ENCODE measurements around the gene MACROD2.

MACROD2 gene

DNA sequence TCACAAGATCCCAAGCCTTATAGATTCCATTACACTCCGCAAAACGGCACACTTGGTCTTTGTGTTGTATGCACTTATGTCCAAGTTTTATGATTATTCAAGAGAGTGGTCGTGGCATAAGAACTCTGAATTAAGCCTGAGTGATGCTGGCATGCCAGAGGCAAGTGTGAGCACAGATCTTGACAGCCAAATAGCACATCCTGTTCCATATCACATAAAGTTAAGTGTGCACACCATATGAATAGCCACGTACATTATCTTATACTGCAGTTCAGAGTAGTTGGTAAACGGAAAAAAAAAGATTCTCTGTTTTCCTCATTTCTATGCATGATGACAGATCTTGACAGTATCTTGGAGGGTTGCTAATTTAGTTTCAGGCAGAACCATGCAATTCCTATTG lies 1069.4 kb downstream of the MACROD2 start:
- H3K4me3 ChIP-seq (ENCODE audit: insufficient read length, low read depth): no peak overlapping the region
- no peaks in the 10 kb centered on the region for H3K27me3 ChIP-seq (ENCODE audit: insufficient read depth, insufficient read length)
- H3K36me3 ChIP-seq (ENCODE audit: insufficient read depth, insufficient read length, low read length): no peaks in the 10 kb centered on the region
- H3K9ac ChIP-seq (ENCODE audit: insufficient read length, low read depth): no peak overlapping the region
- peaks cover 2% of the 10 kb centered on the region for H3K4me1 ChIP-seq (ENCODE audit: insufficient read depth, insufficient read length)
- TF ChIP-seq SUZ12 (IDR thresholded peaks at IDR 0.05; ENCODE audit: extremely low read depth, insufficient read depth, insufficient read length): no peak
- no peak for TF ChIP-seq YY1 (IDR thresholded peaks at IDR 0.05; ENCODE audit: insufficient read depth, insufficient read length)
- no peak for TF ChIP-seq ZNF274 (IDR thresholded peaks at IDR 0.05; ENCODE audit: low read depth, low read length)
- DNase-seq (ENCODE audit: low read depth, low spot score): no peak
- no peaks in the 10 kb centered on the region for H3K9me3 ChIP-seq (ENCODE audit: insufficient read depth, low read length)

DNA sequence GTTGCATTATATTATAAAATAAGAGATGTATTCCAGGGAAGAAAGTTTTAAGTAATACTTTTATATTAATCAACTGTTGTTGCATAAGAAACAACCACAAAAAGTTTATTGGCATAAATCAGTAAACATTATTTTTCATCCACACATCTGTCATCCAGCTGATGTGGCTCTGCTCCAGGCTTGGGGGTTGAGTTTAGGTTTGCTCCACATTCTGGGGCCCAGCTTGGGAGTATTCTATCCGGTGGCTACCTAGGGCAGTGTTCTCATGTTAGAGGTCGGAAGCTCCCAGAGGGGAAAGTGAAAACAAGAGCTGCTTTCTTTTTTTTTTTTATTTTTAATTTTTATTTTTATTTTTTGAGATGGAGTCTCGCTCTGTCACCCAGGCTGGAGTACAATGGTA lies 1070.5 kb downstream of the MACROD2 start:
- TF ChIP-seq ZNF274 (IDR thresholded peaks at IDR 0.05; ENCODE audit: low read depth, low read length): no peak
- TF ChIP-seq SUZ12 (IDR thresholded peaks at IDR 0.05; ENCODE audit: extremely low read depth, insufficient read depth, insufficient read length): no peak
- no peak for TF ChIP-seq YY1 (IDR thresholded peaks at IDR 0.05; ENCODE audit: insufficient read depth, insufficient read length)
- no peak overlapping the region for H3K9ac ChIP-seq (ENCODE audit: insufficient read length, low read depth)
- peaks cover 2% of the 10 kb centered on the region for H3K4me1 ChIP-seq (ENCODE audit: insufficient read depth, insufficient read length)
- H3K4me3 ChIP-seq (ENCODE audit: insufficient read length, low read depth): no peak overlapping the region
- H3K36me3 ChIP-seq (ENCODE audit: insufficient read depth, insufficient read length, low read length): no peaks in the 10 kb centered on the region
- no peaks in the 10 kb centered on the region for H3K27me3 ChIP-seq (ENCODE audit: insufficient read depth, insufficient read length)
- no peak for DNase-seq (ENCODE audit: low read depth, low spot score)
- H3K9me3 ChIP-seq (ENCODE audit: insufficient read depth, low read length): no peaks in the 10 kb centered on the region

DNA sequence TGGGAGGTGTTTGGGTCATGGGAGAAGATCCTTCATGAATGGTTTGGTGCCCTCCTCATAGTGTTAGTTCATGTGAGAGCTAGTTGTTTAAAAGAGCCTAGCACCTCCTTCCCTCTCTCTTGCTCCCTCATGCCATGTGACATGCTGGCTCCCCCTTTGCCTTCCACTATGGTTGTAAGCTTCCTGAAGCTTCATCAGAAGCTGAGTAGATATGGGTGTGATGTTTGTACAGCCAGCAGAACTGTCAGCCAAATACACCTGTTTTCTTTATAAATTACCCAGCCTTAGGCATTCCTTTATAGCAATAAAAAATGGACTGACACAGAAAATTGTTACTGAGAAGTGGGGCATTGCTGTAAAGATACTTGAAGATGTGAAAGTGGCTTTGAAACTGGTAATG lies 1073.2 kb downstream of the MACROD2 start:
- Histone ChIP-seq H3K4me3 (ENCODE audit: insufficient read length, low read depth) (no peak overlapping the region), H3K9ac (ENCODE audit: insufficient read length, low read depth) (no peak overlapping the region), H3K4me1 (ENCODE audit: insufficient read depth, insufficient read length) (peaks cover 2% of the 10 kb centered on the region), H3K27me3 (ENCODE audit: insufficient read depth, insufficient read length) (no peaks in the 10 kb centered on the region), H3K9me3 (ENCODE audit: insufficient read depth, low read length) (no peaks in the 10 kb centered on the region), H3K36me3 (ENCODE audit: insufficient read depth, insufficient read length, low read length) (no peaks in the 10 kb centered on the region)
- TF ChIP-seq ZNF274 (IDR thresholded peaks at IDR 0.05; ENCODE audit: low read depth, low read length): no peak
- TF ChIP-seq YY1 (IDR thresholded peaks at IDR 0.05; ENCODE audit: insufficient read depth, insufficient read length): no peak
- no peak for TF ChIP-seq SUZ12 (IDR thresholded peaks at IDR 0.05; ENCODE audit: extremely low read depth, insufficient read depth, insufficient read length)
- DNase-seq (ENCODE audit: low read depth, low spot score): no peak

DNA sequence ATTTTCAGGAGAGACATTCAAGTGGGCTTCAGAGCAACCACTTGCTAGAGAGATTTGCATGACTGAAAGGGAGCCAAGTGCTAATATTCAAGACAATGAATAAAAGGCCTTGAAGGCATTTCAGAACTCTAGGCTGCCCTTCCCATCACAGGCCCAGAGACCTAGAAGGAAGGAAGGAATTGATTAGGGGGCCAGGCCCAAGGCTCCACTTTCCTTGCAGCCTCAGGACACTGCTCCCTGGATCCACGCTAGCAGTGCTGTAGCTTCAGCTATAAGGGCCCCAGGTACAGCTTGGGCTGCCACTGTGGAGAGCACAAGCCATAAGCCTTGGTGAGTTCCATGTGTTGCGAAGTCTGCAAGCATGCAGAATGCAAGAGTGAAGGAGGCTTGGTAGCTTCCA lies 1074.0 kb downstream of the MACROD2 start:
- Histone ChIP-seq H3K36me3 (ENCODE audit: insufficient read depth, insufficient read length, low read length) (no peaks in the 10 kb centered on the region), H3K4me1 (ENCODE audit: insufficient read depth, insufficient read length) (peaks cover 2% of the 10 kb centered on the region), H3K9ac (ENCODE audit: insufficient read length, low read depth) (no peak overlapping the region), H3K9me3 (ENCODE audit: insufficient read depth, low read length) (no peaks in the 10 kb centered on the region), H3K27me3 (ENCODE audit: insufficient read depth, insufficient read length) (no peaks in the 10 kb centered on the region), H3K4me3 (ENCODE audit: insufficient read length, low read depth) (no peak overlapping the region)
- TF ChIP-seq YY1 (IDR thresholded peaks at IDR 0.05; ENCODE audit: insufficient read depth, insufficient read length) (no peak), SUZ12 (IDR thresholded peaks at IDR 0.05; ENCODE audit: extremely low read depth, insufficient read depth, insufficient read length) (no peak), ZNF274 (IDR thresholded peaks at IDR 0.05; ENCODE audit: low read depth, low read length) (no peak)
- DNase-seq (ENCODE audit: low read depth, low spot score): peak; percentile 46

DNA sequence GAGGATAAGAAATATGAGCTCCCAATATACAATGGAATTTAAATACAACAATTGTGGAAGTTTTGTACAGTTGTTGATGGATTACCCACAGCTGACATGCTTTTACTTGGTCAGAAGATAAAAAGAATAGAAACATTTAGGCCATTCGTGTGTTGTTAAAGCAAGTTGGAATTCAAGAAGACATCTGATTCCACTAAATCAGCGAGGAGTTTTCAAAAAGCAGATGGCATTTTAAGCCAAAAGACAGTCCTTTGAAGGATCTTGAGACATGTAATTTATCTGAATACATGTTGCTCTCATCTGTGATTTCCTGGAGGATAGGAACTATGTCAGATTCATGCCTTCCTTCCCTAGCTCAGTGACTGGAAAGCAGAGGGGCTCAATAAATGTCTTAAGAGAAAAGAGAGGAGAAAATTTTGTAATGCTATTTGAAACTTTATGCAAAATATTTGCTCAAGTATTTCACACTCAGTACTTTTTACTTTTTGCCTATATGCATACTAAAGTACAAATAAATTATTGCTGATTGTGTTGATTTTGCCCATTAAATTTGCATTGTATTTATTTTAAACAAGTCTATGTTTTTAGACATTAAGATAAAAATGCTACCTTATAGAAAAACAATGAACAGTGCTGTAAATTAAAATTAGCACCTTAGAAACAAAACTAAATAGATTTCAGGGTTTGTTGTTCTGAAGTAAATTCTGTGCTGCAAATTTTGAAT lies 1075.9 kb downstream of the MACROD2 start:
- TF ChIP-seq YY1 (IDR thresholded peaks at IDR 0.05; ENCODE audit: insufficient read depth, insufficient read length): no peak
- no peak for TF ChIP-seq ZNF274 (IDR thresholded peaks at IDR 0.05; ENCODE audit: low read depth, low read length)
- no peak for TF ChIP-seq SUZ12 (IDR thresholded peaks at IDR 0.05; ENCODE audit: extremely low read depth, insufficient read depth, insufficient read length)
- Histone ChIP-seq H3K9me3 (ENCODE audit: insufficient read depth, low read length) (no peaks in the 10 kb centered on the region), H3K36me3 (ENCODE audit: insufficient read depth, insufficient read length, low read length) (no peaks in the 10 kb centered on the region), H3K4me1 (ENCODE audit: insufficient read depth, insufficient read length) (peaks cover 2% of the 10 kb centered on the region), H3K9ac (ENCODE audit: insufficient read length, low read depth) (no peak overlapping the region), H3K27me3 (ENCODE audit: insufficient read depth, insufficient read length) (no peaks in the 10 kb centered on the region), H3K4me3 (ENCODE audit: insufficient read length, low read depth) (no peak overlapping the region)
- no peak for DNase-seq (ENCODE audit: low read depth, low spot score)

DNA sequence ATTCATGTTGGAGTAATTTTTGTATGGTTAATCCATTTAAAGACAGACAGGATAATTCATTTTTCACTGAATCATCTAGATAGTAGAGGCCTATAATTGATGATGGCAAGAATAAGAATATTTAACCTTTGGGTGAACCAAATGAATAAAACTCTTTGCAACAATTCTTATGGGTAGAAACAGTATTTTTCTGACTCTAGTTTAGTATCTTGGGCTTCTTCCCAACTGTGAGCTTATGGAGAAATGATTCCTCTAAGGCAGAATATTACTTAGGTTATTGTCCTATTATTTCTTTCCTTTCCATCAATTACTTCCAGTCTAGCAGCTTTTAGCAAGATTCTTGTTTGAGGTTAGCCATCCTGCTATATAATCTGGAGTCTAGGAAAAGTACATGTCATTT lies 1077.0 kb downstream of the MACROD2 start:
- no peak for DNase-seq (ENCODE audit: low read depth, low spot score)
- Histone ChIP-seq H3K27me3 (ENCODE audit: insufficient read depth, insufficient read length) (no peaks in the 10 kb centered on the region), H3K36me3 (ENCODE audit: insufficient read depth, insufficient read length, low read length) (no peaks in the 10 kb centered on the region), H3K4me1 (ENCODE audit: insufficient read depth, insufficient read length) (peaks cover 2% of the 10 kb centered on the region), H3K9me3 (ENCODE audit: insufficient read depth, low read length) (no peaks in the 10 kb centered on the region), H3K9ac (ENCODE audit: insufficient read length, low read depth) (no peak overlapping the region), H3K4me3 (ENCODE audit: insufficient read length, low read depth) (no peak overlapping the region)
- TF ChIP-seq SUZ12 (IDR thresholded peaks at IDR 0.05; ENCODE audit: extremely low read depth, insufficient read depth, insufficient read length): no peak
- no peak for TF ChIP-seq YY1 (IDR thresholded peaks at IDR 0.05; ENCODE audit: insufficient read depth, insufficient read length)
- TF ChIP-seq ZNF274 (IDR thresholded peaks at IDR 0.05; ENCODE audit: low read depth, low read length): no peak

DNA sequence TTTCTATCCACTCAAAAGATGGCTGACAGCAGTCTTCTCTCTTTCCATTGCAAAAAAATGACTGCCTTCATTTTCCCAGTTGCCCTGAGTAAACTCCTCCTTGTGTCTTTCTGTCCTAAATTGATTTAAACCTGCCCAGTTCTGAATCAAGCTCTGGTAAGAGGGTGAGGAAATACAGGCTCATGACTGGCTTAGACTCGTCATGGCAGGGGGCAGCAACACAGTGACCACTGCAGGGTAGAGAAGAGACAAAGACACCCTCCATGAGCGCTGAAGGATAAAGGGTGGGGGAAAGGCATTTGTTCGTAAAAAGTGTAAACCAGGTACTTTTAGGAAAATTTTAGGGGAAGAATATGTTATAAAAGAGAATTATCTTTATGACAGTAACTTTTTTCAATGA lies 1080.3 kb downstream of the MACROD2 start:
- DNase-seq (ENCODE audit: low read depth, low spot score): no peak
- Histone ChIP-seq H3K9ac (ENCODE audit: insufficient read length, low read depth) (no peak overlapping the region), H3K36me3 (ENCODE audit: insufficient read depth, insufficient read length, low read length) (no peaks in the 10 kb centered on the region), H3K27me3 (ENCODE audit: insufficient read depth, insufficient read length) (no peaks in the 10 kb centered on the region), H3K4me3 (ENCODE audit: insufficient read length, low read depth) (no peak overlapping the region), H3K9me3 (ENCODE audit: insufficient read depth, low read length) (no peaks in the 10 kb centered on the region), H3K4me1 (ENCODE audit: insufficient read depth, insufficient read length) (no peaks in the 10 kb centered on the region)
- no peak for TF ChIP-seq SUZ12 (IDR thresholded peaks at IDR 0.05; ENCODE audit: extremely low read depth, insufficient read depth, insufficient read length)
- no peak for TF ChIP-seq ZNF274 (IDR thresholded peaks at IDR 0.05; ENCODE audit: low read depth, low read length)
- no peak for TF ChIP-seq YY1 (IDR thresholded peaks at IDR 0.05; ENCODE audit: insufficient read depth, insufficient read length)
